Natural killer cell treated with Interleukin-12 subunit alpha and Interleukin-12 subunit beta and Interleukin-15 and Interleukin-18, amount 100 ng/mL, for 72 hours (primary cell): ENCODE data around the gene CXorf66. TPM values are rescaled to one million over a fixed set of nuclear protein-coding genes. Genes with fewer than 3 reads are reported as not detected.
"Not testable (repeated sequence)": the region's sequence is repeated elsewhere in the genome, so short reads cannot be mapped to it uniquely, and the experiment has no call there.

Experiments used
- ATAC-seq, 2 donors: fragments of 150-1000 bp; cut with Tn5 transposase in 1 of 2; sonication (Bioruptor Pico), chemical (Tn5 transposase) in 1 of 2; 2 replicates each; pipeline ENCODE4 v1.10.0; 2021
- DNase-seq: peaks from one replicate; pipeline ENCODE4 v3.0.0; 2022; ENCODE audit warnings: low spot score
- H3K27ac Mint-ChIP-seq, 2 donors: 1 replicate in 1 of 2; 2 replicates in 1 of 2; pipeline ENCODE4 v1.8.0; 2022; ENCODE audit warnings: mixed read lengths in 2 of 2, mild to moderate bottlenecking in 1 of 2, moderate library complexity in 1 of 2
- H3K27me3 Mint-ChIP-seq, 2 donors: 1 replicate in 1 of 2; 2 replicates in 1 of 2; pipeline ENCODE4 v1.8.0; 2022; ENCODE audit warnings: mixed read lengths in 2 of 2
- H3K36me3 Mint-ChIP-seq: one replicate; pipeline ENCODE4 v1.8.0; 2022; ENCODE audit warnings: mixed read lengths
- H3K4me1 Mint-ChIP-seq, 2 donors: 1 replicate in 1 of 2; 2 replicates in 1 of 2; pipeline ENCODE4 v1.8.0; 2022; ENCODE audit warnings: low read depth in 2 of 2, mixed read lengths in 2 of 2, mild to moderate bottlenecking in 1 of 2
- H3K4me3 Mint-ChIP-seq: one replicate; pipeline ENCODE4 v1.8.0; 2022; ENCODE audit warnings: mixed read lengths
- H3K9me3 Mint-ChIP-seq: 2 replicates; pipeline ENCODE4 v1.8.0; 2022; ENCODE audit warnings: mixed read lengths
- total RNA-seq, 2 donors: library from RNA; stranded (reverse); gene quantifications; one replicate each; pipeline ENCODE4 v1.2.3, GENCODE V29; 2022

The CXorf66 gene
- total RNA-seq, 2 donors from 2014 or later: not detected

DNA sequence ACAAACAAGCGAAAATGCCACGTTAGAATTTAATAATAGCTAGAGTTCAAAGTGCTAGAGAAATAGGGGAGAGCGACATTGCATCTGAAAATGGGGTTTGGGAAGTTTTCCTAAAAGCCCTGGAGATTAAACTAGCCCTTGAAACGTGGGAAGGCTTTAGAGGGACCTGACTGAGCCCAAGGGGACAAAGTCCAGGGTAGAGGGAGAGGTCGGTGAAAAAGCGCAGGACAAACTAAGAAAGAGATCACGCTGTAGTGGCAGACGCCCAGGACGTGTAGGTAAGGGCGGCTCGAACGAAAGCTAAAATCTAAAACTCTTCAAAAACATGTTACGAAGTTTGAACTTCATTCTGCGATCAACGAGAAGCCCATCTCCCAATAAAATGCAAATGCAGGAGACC, 31.4 kb downstream of the CXorf66 start:
- DNase-seq: no peak
- H3K4me1 Mint-ChIP-seq: peaks cover 12 to 22% of the 10 kb centered on the region in 2 donors
- no peaks in the 10 kb centered on the region for H3K36me3 Mint-ChIP-seq
- ATAC-seq: no peak
- H3K4me3 Mint-ChIP-seq: peak overlapping the region; percentile 92
- H3K9me3 Mint-ChIP-seq: no peaks in the 10 kb centered on the region
- H3K27me3 Mint-ChIP-seq: peaks cover 0 to 17% of the 10 kb centered on the region in 2 donors
- peak overlapping the region; percentile 77 to 95 for H3K27ac Mint-ChIP-seq

DNA sequence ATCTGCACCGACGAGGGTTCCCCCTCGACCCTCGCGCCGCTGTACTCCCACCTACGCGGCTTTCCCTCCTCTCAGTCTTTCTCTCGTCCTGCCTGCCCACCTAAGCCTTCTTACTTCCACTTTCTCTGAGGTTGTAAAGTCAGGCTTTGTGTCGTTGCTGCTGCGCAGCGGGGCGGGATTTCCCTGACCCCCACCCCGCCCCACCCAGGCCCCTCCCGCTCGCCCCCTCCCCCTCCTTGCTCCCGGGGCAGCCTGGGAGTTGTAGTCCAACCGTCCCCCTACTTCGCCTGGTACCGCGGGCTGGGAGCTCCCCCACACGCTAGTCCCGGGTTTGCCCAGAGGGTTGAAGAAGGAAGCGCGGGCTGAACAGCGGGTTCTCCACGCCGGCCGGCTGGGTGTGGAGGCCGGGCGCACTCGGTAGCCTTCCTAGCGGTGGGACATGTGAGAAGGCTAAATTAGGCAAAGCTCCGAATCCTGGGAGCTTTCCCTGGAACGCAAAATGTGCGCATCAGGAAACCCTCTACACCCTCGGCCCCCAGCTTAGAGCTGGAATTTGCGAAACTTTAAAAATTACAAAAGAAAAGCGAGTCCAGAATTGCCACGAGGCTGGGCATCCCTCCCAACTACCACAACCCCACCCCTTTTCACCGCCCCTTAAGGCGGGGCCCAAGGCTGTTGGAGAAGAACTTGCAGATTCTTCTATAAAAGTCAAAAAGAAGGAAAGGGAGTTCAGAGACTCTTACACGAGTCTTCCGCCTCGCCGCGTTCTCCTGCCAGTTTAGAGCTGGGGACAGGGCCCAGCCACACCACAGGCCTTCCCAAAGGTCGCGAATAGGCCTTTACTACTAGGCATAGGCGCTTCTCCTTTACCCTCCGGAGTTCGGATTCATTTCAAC, 32.2 kb downstream of the CXorf66 start, which contains the start of gene ATP11C:
ATP11C (minus strand) TSS at position 153 of the 896 bp plus-strand sequence. CDS start 1,011 bp downstream, outside the sequence.
- peak; percentile 91 to 92 for ATAC-seq
- no peaks in the 10 kb centered on the region for H3K9me3 Mint-ChIP-seq
- H3K27me3 Mint-ChIP-seq: peaks cover 0 to 17% of the 10 kb centered on the region in 2 donors
- peak within 1 kb of the TSS; percentile 77 to 95 for H3K27ac Mint-ChIP-seq
- DNase-seq: peak; percentile 82
- H3K4me3 Mint-ChIP-seq: peak within 1 kb of the TSS; percentile 92
- H3K36me3 Mint-ChIP-seq: no peaks in the 10 kb centered on the region
- peaks cover 12 to 23% of the 10 kb centered on the region in 2 donors for H3K4me1 Mint-ChIP-seq

DNA sequence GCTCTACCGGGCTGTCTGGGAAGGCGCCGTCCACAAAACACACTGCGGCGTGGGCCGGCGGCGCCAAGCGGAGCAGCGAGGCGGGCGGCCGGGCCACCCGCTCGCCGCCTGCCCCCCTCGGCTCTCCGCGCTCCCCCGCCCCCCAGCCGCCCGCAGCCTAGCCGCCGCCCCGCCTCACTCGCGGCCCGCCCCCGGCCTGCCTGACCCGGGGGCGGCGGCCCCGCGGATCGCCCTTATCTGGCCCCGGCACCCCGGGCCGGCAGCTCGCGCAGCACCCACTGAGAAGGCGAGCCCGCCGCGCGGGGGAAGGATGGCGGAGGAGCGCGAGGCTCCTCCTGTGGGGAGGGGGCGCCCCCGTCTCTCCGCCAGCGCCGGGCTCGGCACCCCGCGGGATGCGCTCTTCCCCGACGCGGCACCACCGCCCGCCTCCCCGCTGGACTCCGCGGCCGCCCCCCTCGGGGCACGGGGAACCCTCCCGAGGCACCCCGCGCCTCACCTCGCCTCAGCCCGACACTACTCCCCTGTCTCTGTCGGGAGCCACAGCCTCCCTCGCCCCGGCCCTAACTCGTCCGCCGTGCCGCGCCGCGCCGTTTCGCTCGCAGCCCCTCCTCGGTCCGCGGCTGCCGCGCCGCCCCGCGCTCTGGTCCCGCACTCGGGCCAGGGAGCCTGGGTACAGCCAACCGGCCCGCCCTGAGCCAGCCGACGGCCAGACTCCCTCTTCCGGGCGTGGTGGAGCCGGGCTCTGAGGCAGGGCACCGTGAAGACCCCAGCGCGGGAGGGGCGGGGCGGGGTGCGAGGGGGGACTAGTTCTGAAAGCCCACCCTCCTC, 33.0 kb downstream of the CXorf66 start:
- ATAC-seq: peak; percentile 69
- DNase-seq: peak; percentile 71
- Mint-ChIP-seq H3K36me3 (no peaks in the 10 kb centered on the region), H3K27me3 (peaks cover 0 to 14% of the 10 kb centered on the region in 2 donors), H3K4me3 (peak overlapping the region; percentile 92), H3K4me1 (peaks cover 12 to 23% of the 10 kb centered on the region in 2 donors), H3K9me3 (no peaks in the 10 kb centered on the region), H3K27ac (peak overlapping the region; percentile 77 to 95)

DNA sequence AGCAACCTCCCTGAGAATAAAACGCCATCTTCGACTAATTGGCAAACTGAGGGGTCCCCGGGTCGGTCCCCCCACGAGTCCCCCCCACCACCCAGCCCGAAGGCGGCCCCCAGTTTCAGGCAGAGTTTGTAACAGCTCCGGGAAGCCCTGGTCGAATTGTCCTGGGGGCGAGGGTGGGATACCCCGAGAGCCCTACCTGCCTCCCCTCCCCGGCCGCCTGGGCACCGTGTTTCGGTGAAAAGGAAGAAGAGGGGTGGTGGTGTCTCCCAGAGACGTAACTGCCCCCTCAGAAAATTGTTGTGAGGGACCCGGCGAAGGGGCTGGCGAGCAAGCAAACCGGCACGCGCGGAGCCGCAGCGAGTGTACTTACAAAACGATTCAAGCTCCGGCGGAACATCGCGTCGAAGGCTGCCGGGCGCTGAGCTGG, 33.7 kb downstream of the CXorf66 start:
- H3K27ac Mint-ChIP-seq: no peak overlapping the region
- peak overlapping the region; percentile 70 for H3K4me3 Mint-ChIP-seq
- ATAC-seq (no peak), DNase-seq (no peak)
- H3K9me3 Mint-ChIP-seq: no peaks in the 10 kb centered on the region
- peaks cover 12 to 23% of the 10 kb centered on the region in 2 donors for H3K4me1 Mint-ChIP-seq
- peaks cover 0 to 10% of the 10 kb centered on the region in 2 donors for H3K27me3 Mint-ChIP-seq
- H3K36me3 Mint-ChIP-seq: no peaks in the 10 kb centered on the region

DNA sequence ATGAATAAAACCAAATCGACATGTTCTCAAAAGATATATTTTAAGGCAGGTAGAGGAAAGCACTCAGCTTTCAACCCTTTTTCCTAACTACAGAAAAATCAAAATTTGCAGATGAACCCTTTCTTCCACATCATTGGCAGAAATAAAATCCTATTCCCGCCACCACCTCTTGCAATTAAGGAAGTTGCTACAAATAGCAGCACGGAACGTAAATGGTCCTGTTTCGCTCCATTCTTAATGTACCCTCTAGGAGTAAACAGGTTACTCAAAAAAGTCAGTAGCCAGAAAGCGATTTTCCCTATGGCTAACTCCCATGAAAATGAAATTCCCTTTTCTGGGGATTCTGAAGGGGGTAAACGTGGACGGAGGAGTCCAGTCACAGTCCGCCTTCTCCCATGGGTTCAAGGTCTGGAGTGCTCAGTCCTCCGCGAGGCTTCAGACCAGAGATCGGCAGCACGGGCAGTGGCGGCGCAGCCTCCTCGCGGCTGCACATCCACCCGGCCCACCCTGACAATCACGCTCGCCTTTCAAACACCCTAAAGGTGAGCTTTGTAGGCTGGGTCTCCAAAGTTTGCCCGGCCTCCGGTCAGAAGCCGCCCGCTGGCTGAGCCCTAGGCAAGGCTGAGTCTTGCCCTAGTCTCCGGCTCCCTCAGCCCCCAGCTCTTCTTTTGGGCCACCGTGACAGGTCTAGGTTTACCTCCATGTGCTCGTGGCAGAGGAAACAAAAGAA, 34.2 kb downstream of the CXorf66 start:
- no peaks in the 10 kb centered on the region for H3K9me3 Mint-ChIP-seq
- peak overlapping the region; percentile 70 for H3K4me3 Mint-ChIP-seq
- ATAC-seq: no peak
- peaks cover 12 to 23% of the 10 kb centered on the region in 2 donors for H3K4me1 Mint-ChIP-seq
- H3K27me3 Mint-ChIP-seq: peaks cover 0 to 8% of the 10 kb centered on the region in 2 donors
- no peaks in the 10 kb centered on the region for H3K36me3 Mint-ChIP-seq
- no peak overlapping the region for H3K27ac Mint-ChIP-seq
- DNase-seq: no peak

DNA sequence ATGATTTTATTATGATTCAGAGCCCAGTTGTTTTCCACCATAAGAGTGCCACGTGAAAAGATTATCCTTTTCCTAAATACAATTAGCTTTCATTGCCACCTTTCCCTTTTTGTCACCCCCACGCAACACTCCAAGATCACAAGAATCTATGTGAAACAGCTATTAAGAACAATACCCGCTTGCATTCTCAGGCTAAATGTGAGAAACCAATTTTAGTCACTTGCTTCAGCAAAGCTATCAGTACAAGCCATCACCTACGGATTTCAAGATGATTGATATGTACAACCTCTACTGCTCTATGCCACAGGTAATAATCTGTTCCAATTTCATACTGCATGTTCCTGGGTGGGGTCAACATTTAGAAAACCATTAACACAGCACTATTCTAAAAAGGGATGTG, 34.9 kb downstream of the CXorf66 start:
- no peak for DNase-seq
- no peak for ATAC-seq
- H3K9me3 Mint-ChIP-seq: no peaks in the 10 kb centered on the region
- H3K4me3 Mint-ChIP-seq: peak overlapping the region; percentile 70
- peaks cover 16 to 23% of the 10 kb centered on the region in 2 donors for H3K4me1 Mint-ChIP-seq
- H3K27me3 Mint-ChIP-seq: peaks cover 0 to 11% of the 10 kb centered on the region in 2 donors
- no peaks in the 10 kb centered on the region for H3K36me3 Mint-ChIP-seq
- H3K27ac Mint-ChIP-seq: no peak overlapping the region

DNA sequence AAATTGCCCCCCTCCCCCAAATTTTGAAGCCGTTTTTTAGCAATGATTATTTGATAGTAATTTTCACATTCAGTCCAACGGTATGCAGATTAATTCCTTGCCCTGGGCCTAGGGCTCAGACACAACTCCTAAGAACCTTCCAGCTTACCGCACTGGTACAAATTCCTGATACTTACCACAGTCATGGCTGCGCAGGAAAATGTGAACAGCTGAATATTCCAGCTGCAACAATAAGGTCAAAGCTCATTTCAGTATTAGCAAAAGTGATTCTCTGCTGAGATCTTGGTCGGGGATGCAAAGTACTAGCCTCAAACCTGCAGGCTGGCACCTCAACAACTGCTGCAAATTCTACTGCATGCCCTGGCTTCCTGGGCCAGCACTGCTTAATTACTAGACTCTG, 35.4 kb downstream of the CXorf66 start:
- Mint-ChIP-seq H3K4me3 (peak overlapping the region; percentile 70), H3K9me3 (no peaks in the 10 kb centered on the region), H3K36me3 (no peaks in the 10 kb centered on the region), H3K27ac (no peak overlapping the region), H3K4me1 (peaks cover 18 to 23% of the 10 kb centered on the region in 2 donors), H3K27me3 (peaks cover 0 to 11% of the 10 kb centered on the region in 2 donors)
- DNase-seq (no peak), ATAC-seq (no peak)

DNA sequence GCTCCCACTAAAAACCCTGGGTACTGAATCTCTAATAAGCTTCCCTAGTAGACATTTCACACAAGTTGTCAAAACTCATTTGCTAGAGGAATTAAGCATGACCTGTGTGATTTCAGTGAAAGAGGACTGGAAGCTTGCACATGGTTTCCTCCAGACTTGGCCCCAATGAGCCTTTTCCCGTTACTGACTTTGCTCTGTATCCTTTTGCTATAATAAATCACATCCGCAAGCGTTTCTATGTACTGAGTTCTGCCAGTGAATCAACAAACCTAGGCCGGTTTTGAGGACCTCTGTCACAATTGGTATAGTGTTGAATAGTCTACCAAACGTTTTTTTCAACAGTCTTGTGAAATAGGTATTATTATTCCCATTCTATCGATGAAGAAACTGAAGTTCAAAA, 40.6 kb downstream of the CXorf66 start:
- Mint-ChIP-seq H3K4me1 (peaks cover 18 to 28% of the 10 kb centered on the region in 2 donors), H3K27ac (no peak overlapping the region), H3K4me3 (no peak overlapping the region), H3K36me3 (no peaks in the 10 kb centered on the region), H3K9me3 (no peaks in the 10 kb centered on the region), H3K27me3 (peaks cover 0 to 10% of the 10 kb centered on the region in 2 donors)
- DNase-seq (no peak), ATAC-seq (no peak)

DNA sequence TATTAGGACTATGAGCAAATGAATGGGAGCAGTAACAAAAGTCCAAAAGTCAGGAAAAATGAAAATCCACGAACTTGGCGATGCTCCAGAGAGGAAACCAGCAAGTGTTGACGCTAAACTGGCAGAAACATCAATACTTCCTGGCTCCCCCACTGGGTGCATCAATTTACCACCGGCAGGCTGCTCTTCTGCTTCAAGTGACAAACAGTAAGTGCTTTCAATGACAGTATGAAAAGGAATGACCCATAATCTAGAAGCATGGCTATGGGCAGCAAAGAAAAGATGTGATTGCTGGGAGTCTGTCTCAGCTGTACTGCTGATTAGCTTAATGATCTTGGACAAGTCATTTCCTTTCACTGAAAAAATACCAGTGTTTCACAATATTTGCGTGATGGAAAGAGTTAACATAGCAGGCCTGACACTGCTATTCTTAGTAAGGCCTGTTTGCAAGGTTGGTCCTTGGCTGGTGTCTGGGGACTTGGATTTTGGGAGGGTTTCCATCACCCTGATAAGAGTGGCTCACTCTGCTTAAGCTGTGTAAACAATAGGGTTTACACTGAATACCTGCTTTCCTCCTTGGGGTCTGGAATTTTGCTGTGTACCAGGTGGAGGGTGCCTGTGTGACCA, 41.1 kb downstream of the CXorf66 start:
- peak; percentile 46 to 50 for ATAC-seq
- Mint-ChIP-seq H3K4me3 (no peak overlapping the region), H3K36me3 (no peaks in the 10 kb centered on the region), H3K27ac (no peak overlapping the region), H3K27me3 (peaks cover 0 to 7% of the 10 kb centered on the region in 2 donors), H3K4me1 (peaks cover 18 to 24% of the 10 kb centered on the region in 2 donors), H3K9me3 (no peaks in the 10 kb centered on the region)
- DNase-seq: no peak

DNA sequence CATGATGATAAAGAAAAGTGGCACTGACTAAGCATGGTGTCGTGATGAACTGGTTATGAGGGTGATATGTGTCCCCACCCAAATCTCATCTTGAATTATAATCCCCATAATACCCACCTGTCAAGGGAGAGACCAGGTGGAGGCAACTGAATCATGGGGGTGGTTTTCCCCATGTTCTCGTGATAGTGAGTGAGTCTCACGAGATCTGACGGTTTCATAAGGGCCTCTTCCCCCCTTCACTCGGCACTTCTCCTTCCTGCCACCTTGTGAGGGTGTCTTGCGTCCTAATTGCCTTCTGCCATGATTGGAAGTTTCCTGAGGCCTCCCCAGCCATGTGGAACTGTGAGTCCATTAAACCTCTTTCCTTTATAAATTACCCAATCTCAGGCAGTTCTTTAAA, 44.2 kb downstream of the CXorf66 start:
- DNase-seq, H3K27ac Mint-ChIP-seq, ATAC-seq, H3K36me3 Mint-ChIP-seq, H3K27me3 Mint-ChIP-seq, H3K4me3 Mint-ChIP-seq, H3K9me3 Mint-ChIP-seq: not testable (repeated sequence)
- peaks cover 18 to 21% of the 10 kb centered on the region in 2 donors for H3K4me1 Mint-ChIP-seq

DNA sequence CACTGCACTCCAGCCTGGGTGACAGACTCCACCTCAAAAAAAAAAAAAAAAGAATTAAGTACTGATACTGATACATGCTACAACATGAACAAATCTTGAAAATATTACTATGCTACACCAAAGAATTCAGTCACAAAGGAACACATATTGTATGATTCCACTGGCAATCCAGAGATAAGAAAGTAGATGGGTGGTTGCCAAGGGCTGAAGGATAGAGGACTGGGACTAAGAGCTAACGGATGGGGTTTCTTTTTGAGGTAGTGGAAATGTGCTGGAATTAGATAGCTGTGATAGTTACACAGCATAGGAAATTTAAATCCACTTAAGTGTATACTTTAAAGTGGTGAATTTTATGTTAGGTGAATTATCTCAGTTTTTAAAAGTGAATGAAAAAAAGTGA, 45.0 kb downstream of the CXorf66 start:
- Mint-ChIP-seq H3K9me3 (no peaks in the 10 kb centered on the region), H3K27ac (no peak overlapping the region), H3K4me1 (peaks cover 13 to 21% of the 10 kb centered on the region in 2 donors), H3K4me3 (no peak overlapping the region), H3K27me3 (peaks cover 0 to 2% of the 10 kb centered on the region in 2 donors), H3K36me3 (no peaks in the 10 kb centered on the region)
- ATAC-seq (no peak), DNase-seq (no peak)

DNA sequence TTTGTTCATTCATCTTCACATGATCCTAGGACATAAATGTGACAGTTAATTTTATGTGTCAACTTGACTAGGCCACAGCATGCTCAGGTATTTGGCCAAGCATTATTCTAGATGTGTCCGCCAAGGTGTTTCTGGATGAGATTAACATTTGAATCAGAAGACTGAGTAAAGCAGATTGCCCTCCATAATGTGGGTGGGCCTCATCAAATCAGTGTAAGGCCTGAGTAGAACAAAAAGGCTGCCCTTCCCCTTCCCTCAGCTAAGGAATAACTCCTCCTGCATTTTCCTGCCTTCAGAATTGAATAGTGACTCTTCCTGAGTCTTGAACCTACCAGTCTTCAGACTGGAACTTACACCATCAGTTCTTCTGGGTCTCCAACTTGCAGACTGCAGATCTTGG, 50.9 kb downstream of the CXorf66 start:
- Mint-ChIP-seq H3K9me3 (no peaks in the 10 kb centered on the region), H3K4me1 (peaks cover 6 to 7% of the 10 kb centered on the region in 2 donors), H3K27me3 (no peaks in the 10 kb centered on the region), H3K27ac (no peak overlapping the region), H3K4me3 (no peak overlapping the region), H3K36me3 (no peaks in the 10 kb centered on the region)
- ATAC-seq: no peak
- DNase-seq: no peak

DNA sequence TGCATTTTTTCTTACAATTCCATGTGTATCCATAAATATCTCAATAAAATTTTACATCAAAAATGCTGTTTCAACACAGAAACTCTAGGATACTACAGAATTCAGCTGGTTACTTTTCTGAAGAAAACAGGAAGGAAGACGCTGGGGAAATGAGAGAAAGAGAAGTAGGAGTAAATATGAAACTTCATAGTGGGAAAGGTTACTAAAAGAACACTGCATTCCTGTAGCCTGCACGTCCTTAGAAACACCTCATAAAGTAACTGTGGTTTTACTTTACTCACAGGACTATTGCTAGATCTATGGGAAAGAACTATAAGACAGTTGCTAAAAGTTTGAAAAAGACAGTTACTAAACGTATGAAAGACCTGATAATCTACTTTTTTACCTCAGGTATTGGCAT, 55.6 kb downstream of the CXorf66 start:
- Mint-ChIP-seq H3K4me1 (peaks cover 9 to 20% of the 10 kb centered on the region in 2 donors), H3K9me3 (no peaks in the 10 kb centered on the region), H3K27me3 (no peaks in the 10 kb centered on the region), H3K36me3 (no peaks in the 10 kb centered on the region), H3K27ac (peak overlapping the region; percentile 33 to 57), H3K4me3 (peak overlapping the region; percentile 46)
- DNase-seq: no peak
- ATAC-seq: no peak
